ENCODE measurements around the gene INHA. TPM values are rescaled to one million over a fixed set of nuclear protein-coding genes. Genes with fewer than 3 reads are reported as not detected.

INHA gene
- total RNA-seq, 1 donor from 2014 or later, result not detected

- Mint-ChIP-seq H3K4me3 (ENCODE audit: unreplicated experiment) (no peak overlapping the region), H3K36me3 (ENCODE audit: unreplicated experiment) (no peaks in the 10 kb centered on the region), H3K27ac (ENCODE audit: unreplicated experiment) (no peak overlapping the region), H3K27me3 (ENCODE audit: unreplicated experiment) (peaks cover 6% of the 10 kb centered on the region), H3K4me1 (ENCODE audit: low read depth, unreplicated experiment) (peaks cover 23% of the 10 kb centered on the region), H3K9me3 (ENCODE audit: unreplicated experiment) (peaks cover 12% of the 10 kb centered on the region)
- no peak for DNase-seq
- TF ChIP-seq CTCF (IDR thresholded peaks at IDR 0.05; ENCODE audit: partially characterized antibody, unreplicated experiment), result no peak
Observed at GRCh38 chr2:219566640-219567039, 5.5 kb upstream of the INHA start.

- no peak for TF ChIP-seq CTCF (IDR thresholded peaks at IDR 0.05; ENCODE audit: partially characterized antibody, unreplicated experiment)
- peaks cover 6% of the 10 kb centered on the region for H3K27me3 Mint-ChIP-seq (ENCODE audit: unreplicated experiment)
- H3K36me3 Mint-ChIP-seq (ENCODE audit: unreplicated experiment), result no peaks in the 10 kb centered on the region
- H3K4me1 Mint-ChIP-seq (ENCODE audit: low read depth, unreplicated experiment), result peaks cover 22% of the 10 kb centered on the region
- no peak overlapping the region for H3K27ac Mint-ChIP-seq (ENCODE audit: unreplicated experiment)
- H3K4me3 Mint-ChIP-seq (ENCODE audit: unreplicated experiment), result no peak overlapping the region
- peaks cover 12% of the 10 kb centered on the region for H3K9me3 Mint-ChIP-seq (ENCODE audit: unreplicated experiment)
- DNase-seq, result no peak
Observed at GRCh38 chr2:219567131-219567530, 5.0 kb upstream of the INHA start.

- peaks cover 17% of the 10 kb centered on the region for H3K4me1 Mint-ChIP-seq (ENCODE audit: low read depth, unreplicated experiment)
- DNase-seq, result no peak
- H3K27me3 Mint-ChIP-seq (ENCODE audit: unreplicated experiment), result peaks cover 4% of the 10 kb centered on the region
- H3K9me3 Mint-ChIP-seq (ENCODE audit: unreplicated experiment), result peaks cover 10% of the 10 kb centered on the region
- H3K27ac Mint-ChIP-seq (ENCODE audit: unreplicated experiment), result no peak overlapping the region
- TF ChIP-seq CTCF (IDR thresholded peaks at IDR 0.05; ENCODE audit: partially characterized antibody, unreplicated experiment), result no peak
- H3K4me3 Mint-ChIP-seq (ENCODE audit: unreplicated experiment), result no peak overlapping the region
- no peaks in the 10 kb centered on the region for H3K36me3 Mint-ChIP-seq (ENCODE audit: unreplicated experiment)
Observed at GRCh38 chr2:219567791-219568361, 4.2 kb upstream of the INHA start.

- Mint-ChIP-seq H3K4me3 (ENCODE audit: unreplicated experiment) (no peak overlapping the region), H3K36me3 (ENCODE audit: unreplicated experiment) (no peaks in the 10 kb centered on the region), H3K9me3 (ENCODE audit: unreplicated experiment) (peaks cover 13% of the 10 kb centered on the region), H3K27ac (ENCODE audit: unreplicated experiment) (no peak overlapping the region), H3K4me1 (ENCODE audit: low read depth, unreplicated experiment) (peaks cover 11% of the 10 kb centered on the region), H3K27me3 (ENCODE audit: unreplicated experiment) (peaks cover 4% of the 10 kb centered on the region)
- no peak for DNase-seq
- no peak for TF ChIP-seq CTCF (IDR thresholded peaks at IDR 0.05; ENCODE audit: partially characterized antibody, unreplicated experiment)
Observed at GRCh38 chr2:219569041-219569440, 3.1 kb upstream of the INHA start.

- peaks cover 11% of the 10 kb centered on the region for H3K4me1 Mint-ChIP-seq (ENCODE audit: low read depth, unreplicated experiment)
- no peaks in the 10 kb centered on the region for H3K36me3 Mint-ChIP-seq (ENCODE audit: unreplicated experiment)
- peaks cover 13% of the 10 kb centered on the region for H3K9me3 Mint-ChIP-seq (ENCODE audit: unreplicated experiment)
- no peak for DNase-seq
- TF ChIP-seq CTCF (IDR thresholded peaks at IDR 0.05; ENCODE audit: partially characterized antibody, unreplicated experiment), result no peak
- peak overlapping the region; percentile 39 for H3K4me3 Mint-ChIP-seq (ENCODE audit: unreplicated experiment)
- H3K27me3 Mint-ChIP-seq (ENCODE audit: unreplicated experiment), result peaks cover 4% of the 10 kb centered on the region
- H3K27ac Mint-ChIP-seq (ENCODE audit: unreplicated experiment), result no peak overlapping the region
Observed at GRCh38 chr2:219569635-219570034, 2.5 kb upstream of the INHA start.

Data from glutamatergic neuron (in vitro differentiated cells).